GM19193 (cell line): ENCODE data around the gene SEMA3D.

Experiments used
- POLR2A ChIP-seq: IDR thresholded peaks from 4 replicates; pipeline ENCODE4 v1.6.1; 2011; ENCODE audit not compliant: insufficient read depth, insufficient read length; ENCODE audit errors: extremely low read depth

The SEMA3D gene

GRCh38 chr7:85060696-85061095 lies 126.2 kb downstream of the SEMA3D start:
- no peak for TF ChIP-seq POLR2A

GRCh38 chr7:85055906-85056305 lies 130.9 kb downstream of the SEMA3D start:
- TF ChIP-seq POLR2A = no peak

DNA sequence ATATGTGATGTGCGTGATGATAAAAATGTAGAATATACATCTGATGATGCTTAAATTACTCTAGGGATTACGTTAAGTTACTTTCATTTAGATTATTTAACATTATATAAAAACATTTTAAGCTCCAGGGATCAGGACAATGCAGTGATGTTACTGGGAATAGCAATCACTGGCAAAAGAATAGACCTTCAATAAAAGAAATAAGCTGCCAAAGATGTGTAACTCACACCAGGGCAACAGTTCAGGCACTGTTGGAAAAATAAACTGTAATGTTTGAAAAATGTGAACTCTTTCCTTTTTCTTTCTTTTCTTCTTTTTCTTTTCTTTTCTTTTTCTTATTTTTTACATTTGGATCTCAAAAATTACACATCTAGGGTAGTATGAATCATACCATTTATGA lies 131.7 kb downstream of the SEMA3D start:
- no peak for TF ChIP-seq POLR2A

DNA sequence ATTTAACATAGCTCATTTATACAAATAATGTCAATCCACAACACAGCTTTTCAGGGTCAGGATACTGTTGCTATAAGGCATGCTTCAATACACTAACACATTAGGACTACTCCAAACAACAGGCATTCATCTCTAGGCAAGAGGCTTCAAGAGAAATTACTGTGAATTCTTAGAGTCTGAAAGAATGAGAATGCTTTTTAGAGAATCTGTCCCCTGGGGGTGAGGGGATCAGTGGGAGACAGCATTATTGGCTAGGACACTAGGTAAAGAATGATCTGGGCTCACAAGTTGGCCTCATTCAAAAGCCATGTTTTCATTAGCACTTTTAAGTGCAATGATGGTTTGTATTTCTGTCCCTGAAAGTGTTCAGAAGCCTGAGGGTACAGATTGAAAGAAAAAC lies 132.6 kb downstream of the SEMA3D start:
- TF ChIP-seq POLR2A = no peak

DNA sequence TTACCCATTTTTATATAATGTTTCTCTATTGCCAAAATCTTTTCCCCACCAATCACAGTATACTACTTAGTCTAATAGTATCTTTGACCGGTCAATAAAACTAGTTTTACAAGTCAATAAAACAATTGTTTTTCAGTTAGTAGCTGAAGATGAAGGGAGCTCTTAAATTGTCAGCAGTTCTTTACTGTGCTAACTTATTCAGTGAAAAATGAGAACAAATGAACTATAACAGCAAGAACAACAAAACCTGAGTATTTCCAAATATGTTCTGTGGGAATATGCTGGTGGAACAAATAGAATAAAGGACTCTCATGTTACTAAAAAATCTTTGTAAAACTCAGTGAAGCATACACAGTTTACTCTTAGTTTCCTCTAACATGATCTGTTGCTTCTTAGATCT lies 134.0 kb downstream of the SEMA3D start:
- no peak for TF ChIP-seq POLR2A

- TF ChIP-seq POLR2A = no peak
These were observed 134.7 kb downstream of the SEMA3D start for GRCh38 chr7:85052056-85052737.

DNA sequence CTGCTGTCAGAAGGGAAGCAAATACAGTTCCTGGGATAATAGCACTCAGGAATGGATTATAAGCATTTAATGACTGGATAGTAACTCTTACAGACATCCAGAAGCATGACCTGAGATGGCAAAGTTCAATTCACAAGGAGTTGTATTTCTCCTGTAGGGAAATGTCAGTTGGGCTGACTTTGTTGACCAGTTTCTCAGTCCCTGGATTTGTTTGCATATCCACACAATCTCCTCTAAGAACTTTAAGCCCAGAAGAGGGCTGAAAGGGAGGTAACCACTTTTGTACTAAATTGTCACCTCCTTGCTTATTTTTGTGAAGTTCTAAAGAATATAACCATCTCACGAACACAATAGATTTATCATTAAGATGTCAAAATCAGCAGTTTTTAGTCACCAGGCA lies 140.3 kb downstream of the SEMA3D start:
- no peak for TF ChIP-seq POLR2A

DNA sequence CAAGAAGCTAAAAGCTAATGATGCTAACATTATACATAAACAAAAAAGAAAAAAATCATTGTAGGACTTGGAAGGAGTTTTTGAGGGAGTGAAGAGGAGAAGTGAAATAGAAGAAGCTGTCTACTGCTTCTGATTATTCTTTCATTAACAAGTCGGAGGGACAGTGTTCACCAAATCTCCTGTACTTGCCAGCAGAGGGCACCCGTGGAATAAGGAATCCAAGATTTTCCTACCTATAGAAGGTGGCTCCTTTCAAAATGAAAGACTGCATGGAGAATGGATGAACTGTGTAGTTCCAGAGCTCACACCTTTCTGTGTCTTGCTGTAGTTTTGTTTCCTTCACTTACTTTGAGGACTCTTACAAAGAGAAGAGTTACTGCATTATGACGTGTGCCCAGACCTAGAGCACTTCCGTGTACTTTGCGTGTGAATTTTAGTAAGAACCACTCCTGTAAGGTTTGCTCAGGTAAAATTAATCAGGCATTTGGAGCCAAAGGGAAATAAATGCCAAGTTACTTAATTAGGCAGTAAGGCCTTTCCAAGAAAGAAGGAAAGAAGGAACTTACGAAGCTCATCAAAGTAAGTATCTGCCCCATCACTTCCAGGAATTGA lies 145.1 kb downstream of the SEMA3D start:
- no peak for TF ChIP-seq POLR2A

- TF ChIP-seq POLR2A = no peak
These were observed 147.5 kb downstream of the SEMA3D start for GRCh38 chr7:85039196-85039923.

GRCh38 chr7:85038466-85038865 lies 148.4 kb downstream of the SEMA3D start:
- TF ChIP-seq POLR2A = no peak

GRCh38 chr7:85033263-85033662 lies 153.6 kb downstream of the SEMA3D start:
- TF ChIP-seq POLR2A = no peak

DNA sequence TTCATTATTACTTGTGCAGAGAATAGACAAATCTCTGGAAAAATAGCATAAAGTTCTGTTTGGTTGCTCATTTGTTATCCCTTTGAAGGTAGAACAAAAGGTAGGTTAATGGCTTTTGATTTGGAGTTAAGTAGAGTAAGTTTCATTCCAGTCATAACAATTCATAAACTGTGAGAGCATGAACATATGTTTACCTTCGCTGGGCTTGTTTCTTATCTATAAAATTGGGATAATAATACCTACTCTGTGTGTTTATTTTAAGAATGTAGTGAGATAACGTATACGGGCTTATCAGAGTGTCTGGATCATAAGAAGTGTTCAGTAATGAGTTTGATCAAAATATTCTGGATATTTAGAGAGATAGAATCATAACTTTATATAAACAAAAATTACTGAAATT lies 155.4 kb downstream of the SEMA3D start:
- no peak for TF ChIP-seq POLR2A

DNA sequence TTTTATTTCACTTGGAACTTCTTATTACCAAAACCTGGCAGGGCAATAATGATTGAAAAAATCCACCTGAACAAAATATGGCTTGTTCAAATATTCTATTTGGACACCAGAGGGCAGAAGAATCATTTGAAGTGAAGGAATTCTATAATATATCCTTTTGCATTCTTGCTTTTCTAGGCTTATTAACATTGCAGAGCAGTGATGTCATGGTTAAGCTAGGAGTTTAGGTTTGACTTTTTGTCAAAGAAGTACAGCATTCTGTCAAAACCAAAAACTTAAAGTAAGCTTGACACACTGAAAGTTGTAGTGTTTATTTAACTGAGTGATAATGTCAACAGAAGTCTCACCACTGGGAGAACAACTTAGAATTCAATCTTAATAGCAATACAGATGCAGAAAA lies 156.0 kb downstream of the SEMA3D start:
- no peak for TF ChIP-seq POLR2A

- no peak for TF ChIP-seq POLR2A
These were observed 161.5 kb downstream of the SEMA3D start for GRCh38 chr7:85025312-85025756.

DNA sequence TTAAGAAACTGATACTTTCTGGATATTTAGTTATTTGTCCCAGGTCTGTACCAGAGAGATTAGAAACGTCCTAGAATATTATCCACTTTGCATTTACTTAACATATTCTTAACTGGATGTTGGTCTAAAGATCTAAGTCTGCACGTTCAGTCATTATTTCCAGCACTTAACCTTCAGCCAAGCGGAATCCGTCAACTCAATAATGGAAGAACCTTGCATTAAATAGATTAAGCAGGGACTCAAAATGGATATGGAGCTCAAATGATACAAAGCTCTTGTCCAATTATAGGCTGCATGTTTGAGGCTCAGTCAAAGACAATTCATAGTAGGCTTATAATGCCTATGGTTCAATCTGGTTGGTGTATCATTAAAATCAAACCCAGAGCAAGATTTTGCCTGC lies 162.9 kb downstream of the SEMA3D start:
- no peak for TF ChIP-seq POLR2A

DNA sequence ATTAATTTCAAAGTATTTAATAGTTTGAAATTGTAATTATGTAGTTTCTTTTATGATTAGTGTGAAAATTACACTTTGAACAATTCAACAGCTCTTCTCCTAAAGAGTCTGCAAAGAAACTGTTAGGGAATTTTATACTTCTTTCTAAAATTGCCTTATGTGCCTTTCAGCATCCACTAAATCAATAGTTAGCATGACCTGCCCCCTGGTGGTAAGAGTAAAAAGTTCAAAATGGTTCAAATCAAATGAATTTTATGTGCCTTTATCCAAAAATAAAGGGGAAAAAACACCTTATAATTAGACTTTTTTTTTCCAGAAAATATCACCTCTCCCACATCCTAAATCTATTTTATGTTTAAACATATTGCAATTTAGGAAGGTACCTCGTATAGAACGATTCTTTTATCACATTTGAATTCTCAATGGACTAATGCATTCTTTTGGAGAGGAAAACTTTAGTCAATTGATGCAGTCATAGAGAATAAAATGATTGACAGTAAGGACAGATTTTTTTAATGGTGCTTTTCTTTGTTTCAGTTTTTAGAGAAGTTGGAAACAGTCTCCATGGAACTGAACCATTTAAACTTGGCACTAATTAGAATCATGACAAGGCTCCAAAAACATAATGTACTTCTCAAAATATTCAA lies 163.7 kb downstream of the SEMA3D start:
- TF ChIP-seq POLR2A = no peak

DNA sequence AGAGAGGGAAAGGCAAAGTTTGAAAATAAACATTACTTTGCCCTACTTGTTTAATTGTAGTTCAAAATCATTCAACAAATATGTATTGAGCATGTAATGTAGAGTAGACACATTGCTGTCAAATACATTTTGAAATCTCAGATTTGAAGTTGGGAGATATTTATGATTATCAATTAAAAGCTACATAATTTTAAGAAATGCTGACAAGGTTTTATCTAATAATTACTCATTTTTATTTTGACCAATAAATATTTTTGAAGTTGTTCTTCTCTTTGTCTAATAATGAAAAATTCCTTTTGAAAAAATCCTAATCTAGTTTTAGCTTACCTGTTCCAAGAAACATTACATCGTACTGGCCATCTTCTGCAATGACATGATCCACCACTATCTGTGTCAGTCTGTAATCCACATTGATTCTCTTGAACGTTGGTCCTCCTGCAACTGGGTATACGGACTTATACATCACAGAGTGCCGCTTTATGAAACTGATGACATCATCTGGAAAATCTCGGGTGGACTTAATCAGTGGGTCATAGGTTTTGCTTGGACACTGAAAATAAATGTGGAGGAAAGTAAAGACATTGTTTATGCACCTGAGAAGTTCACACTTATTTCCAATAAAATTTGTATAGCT lies 164.7 kb downstream of the SEMA3D start:
- TF ChIP-seq POLR2A = no peak
